ENCODE data around the gene HSH2D. TPM values are rescaled to one million over a fixed set of nuclear protein-coding genes. Genes with fewer than 3 reads are reported as not detected.

The HSH2D gene
- total and polyA plus RNA-seq, 2 of the 13 experiments (the other 11 are each of a cell fraction or from before 2014, with no cell fraction given), result 0.69 to 3.2 TPM

- peak; percentile 19; the same call in 1 of the 2 replicates for TF ChIP-seq ZNF317 (CRISPR knock-in tag; IDR thresholded peaks at IDR 0.05)
- TF ChIP-seq CENPBD1 (CRISPR knock-in tag; IDR thresholded peaks at IDR 0.05; ENCODE audit: borderline replicate concordance, low read depth), result no peak
- TF ChIP-seq, protein P1, sequence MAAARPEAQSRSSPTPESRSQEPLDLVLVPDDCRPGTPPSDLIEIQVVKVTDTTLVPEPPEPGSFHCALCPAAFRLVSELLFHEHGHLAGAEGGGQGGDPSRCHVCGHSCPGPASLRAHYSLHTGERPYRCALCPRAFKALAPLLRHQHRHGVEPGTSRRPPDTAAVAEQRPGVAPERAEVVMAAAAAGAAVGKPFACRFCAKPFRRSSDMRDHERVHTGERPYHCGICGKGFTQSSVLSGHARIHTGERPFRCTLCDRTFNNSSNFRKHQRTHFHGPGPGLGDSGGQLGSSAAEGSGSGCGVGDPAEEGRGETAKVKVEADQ (CRISPR knock-in tag; IDR thresholded peaks at IDR 0.05; ENCODE audit: borderline replicate concordance), result no peak
- TF ChIP-seq, protein P2, sequence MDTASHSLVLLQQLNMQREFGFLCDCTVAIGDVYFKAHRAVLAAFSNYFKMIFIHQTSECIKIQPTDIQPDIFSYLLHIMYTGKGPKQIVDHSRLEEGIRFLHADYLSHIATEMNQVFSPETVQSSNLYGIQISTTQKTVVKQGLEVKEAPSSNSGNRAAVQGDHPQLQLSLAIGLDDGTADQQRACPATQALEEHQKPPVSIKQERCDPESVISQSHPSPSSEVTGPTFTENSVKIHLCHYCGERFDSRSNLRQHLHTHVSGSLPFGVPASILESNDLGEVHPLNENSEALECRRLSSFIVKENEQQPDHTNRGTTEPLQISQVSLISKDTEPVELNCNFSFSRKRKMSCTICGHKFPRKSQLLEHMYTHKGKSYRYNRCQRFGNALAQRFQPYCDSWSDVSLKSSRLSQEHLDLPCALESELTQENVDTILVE (CRISPR knock-in tag; IDR thresholded peaks at IDR 0.05), result no peak
- no peak for TF ChIP-seq TBX2 (CRISPR knock-in tag; IDR thresholded peaks at IDR 0.05; ENCODE audit: borderline replicate concordance)
- TF ChIP-seq, protein P3, sequence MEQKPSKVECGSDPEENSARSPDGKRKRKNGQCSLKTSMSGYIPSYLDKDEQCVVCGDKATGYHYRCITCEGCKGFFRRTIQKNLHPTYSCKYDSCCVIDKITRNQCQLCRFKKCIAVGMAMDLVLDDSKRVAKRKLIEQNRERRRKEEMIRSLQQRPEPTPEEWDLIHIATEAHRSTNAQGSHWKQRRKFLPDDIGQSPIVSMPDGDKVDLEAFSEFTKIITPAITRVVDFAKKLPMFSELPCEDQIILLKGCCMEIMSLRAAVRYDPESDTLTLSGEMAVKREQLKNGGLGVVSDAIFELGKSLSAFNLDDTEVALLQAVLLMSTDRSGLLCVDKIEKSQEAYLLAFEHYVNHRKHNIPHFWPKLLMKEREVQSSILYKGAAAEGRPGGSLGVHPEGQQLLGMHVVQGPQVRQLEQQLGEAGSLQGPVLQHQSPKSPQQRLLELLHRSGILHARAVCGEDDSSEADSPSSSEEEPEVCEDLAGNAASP (CRISPR knock-in tag; IDR thresholded peaks at IDR 0.05; ENCODE audit: borderline replicate concordance), result no peak
- TF ChIP-seq ATM (IDR thresholded peaks at IDR 0.05; ENCODE audit: borderline replicate concordance), result no peak
- no peak for TF ChIP-seq SP1 (IDR thresholded peaks at IDR 0.05)
- 0 out of 2 replicates have a peak, but pooled peaks have one; percentile 19 for TF ChIP-seq SP1 (CRISPR knock-in tag; IDR thresholded peaks at IDR 0.05)
- no peak for TF ChIP-seq ARNTL (CRISPR knock-in tag; IDR thresholded peaks at IDR 0.05)
- no peak for TF ChIP-seq SMYD3 (CRISPR knock-in tag; IDR thresholded peaks at IDR 0.05)
- TF ChIP-seq FIP1L1 (IDR thresholded peaks at IDR 0.05; ENCODE audit: borderline replicate concordance, insufficient read depth, low read depth, low read length), result no peak
- no peak for TF ChIP-seq NFKBIZ (CRISPR knock-in tag; IDR thresholded peaks at IDR 0.05)
- TF ChIP-seq XRCC5 (optimal IDR thresholded peaks at IDR 0.05; ENCODE audit: low read length), result peak; percentile 30
- TF ChIP-seq MLXIP (CRISPR knock-in tag; IDR thresholded peaks at IDR 0.05; ENCODE audit: borderline replicate concordance), result no peak
- TF ChIP-seq GFI1 (CRISPR knock-in tag; IDR thresholded peaks at IDR 0.05; ENCODE audit: borderline replicate concordance), result no peak
- 0 out of 2 replicates have a peak, but pooled peaks have one; percentile 29 for TF ChIP-seq ZNF607 (CRISPR knock-in tag; IDR thresholded peaks at IDR 0.05; ENCODE audit: borderline replicate concordance)
- no peak for TF ChIP-seq SMARCC2 (IDR thresholded peaks at IDR 0.05)
- TF ChIP-seq, protein P4, sequence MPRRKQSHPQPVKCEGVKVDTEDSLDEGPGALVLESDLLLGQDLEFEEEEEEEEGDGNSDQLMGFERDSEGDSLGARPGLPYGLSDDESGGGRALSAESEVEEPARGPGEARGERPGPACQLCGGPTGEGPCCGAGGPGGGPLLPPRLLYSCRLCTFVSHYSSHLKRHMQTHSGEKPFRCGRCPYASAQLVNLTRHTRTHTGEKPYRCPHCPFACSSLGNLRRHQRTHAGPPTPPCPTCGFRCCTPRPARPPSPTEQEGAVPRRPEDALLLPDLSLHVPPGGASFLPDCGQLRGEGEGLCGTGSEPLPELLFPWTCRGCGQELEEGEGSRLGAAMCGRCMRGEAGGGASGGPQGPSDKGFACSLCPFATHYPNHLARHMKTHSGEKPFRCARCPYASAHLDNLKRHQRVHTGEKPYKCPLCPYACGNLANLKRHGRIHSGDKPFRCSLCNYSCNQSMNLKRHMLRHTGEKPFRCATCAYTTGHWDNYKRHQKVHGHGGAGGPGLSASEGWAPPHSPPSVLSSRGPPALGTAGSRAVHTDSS (CRISPR knock-in tag; conservative IDR thresholded peaks at IDR 0.05), result no peak
- no peak for TF ChIP-seq PCBP2 (optimal IDR thresholded peaks at IDR 0.05; ENCODE audit: low read depth, low read length, poor library complexity, severe bottlenecking)
- TF ChIP-seq, protein P5, sequence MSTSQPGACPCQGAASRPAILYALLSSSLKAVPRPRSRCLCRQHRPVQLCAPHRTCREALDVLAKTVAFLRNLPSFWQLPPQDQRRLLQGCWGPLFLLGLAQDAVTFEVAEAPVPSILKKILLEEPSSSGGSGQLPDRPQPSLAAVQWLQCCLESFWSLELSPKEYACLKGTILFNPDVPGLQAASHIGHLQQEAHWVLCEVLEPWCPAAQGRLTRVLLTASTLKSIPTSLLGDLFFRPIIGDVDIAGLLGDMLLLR (CRISPR knock-in tag; IDR thresholded peaks at IDR 0.05), result no peak
Measured at GRCh38 chr19:16185123-16185767, 41.8 kb downstream of the HSH2D start, which contains the start of gene FAM32A (continued).
